Left lung (tissue), 10 donors: ENCODE measurements around the gene MAP3K14. TPM values are rescaled to one million over a fixed set of nuclear protein-coding genes. Genes with fewer than 3 reads are reported as not detected.

Experiments used
- ATAC-seq: fragments of 200-7000 bp; cut with Tn5 transposase; one replicate; pipeline ENCODE4 v1.9.1; 2020; ENCODE audit warnings: moderate library complexity
- DNase-seq, 4 donors: peaks; one replicate each; pipeline ENCODE4 v3.0.0-alpha.2; 2013 to 2020
- H3K27ac ChIP-seq, 2 donors: fragments of 200-600 bp; sonication (generic) in 1 of 2; one replicate each; pipeline versions ENCODE4 v1.5.0 to v1.8.0; 2020 to 2021
- H3K27me3 ChIP-seq, 2 donors: fragments of 200-600 bp; sonication (generic) in 1 of 2; one replicate each; pipeline versions ENCODE4 v1.5.0 to v1.8.0; 2020 to 2021
- H3K36me3 ChIP-seq, 2 donors: fragments of 200-600 bp; sonication (generic) in 1 of 2; one replicate each; pipeline versions ENCODE4 v1.5.0 to v1.8.0; 2020 to 2021
- H3K4me1 ChIP-seq, 2 donors: fragments of 200-600 bp; one replicate each; pipeline ENCODE4 v1.8.0; 2021
- H3K4me3 ChIP-seq, 2 donors: fragments of 200-600 bp; sonication (generic) in 1 of 2; one replicate each; pipeline versions ENCODE4 v1.5.0 to v1.8.0; 2020 to 2021; ENCODE audit warnings: mild to moderate bottlenecking in 1 of 2
- H3K9me3 ChIP-seq, 2 donors: fragments of 200-600 bp; sonication (generic) in 1 of 2; one replicate each; pipeline versions ENCODE4 v1.5.0 to v1.8.0; 2020 to 2021
- intact Hi-C, 2 donors: fragments of 100-400 bp; cut with DNase I; formaldehyde crosslinking; loops; one replicate each; pipeline versions ENCODE4 v1.11.2 to v1.14.2; 2022
- polyA plus RNA-seq, 6 donors: library from polyadenylated mRNA; unstranded; fragments of 120-200 nt; gene quantifications; one replicate each; pipeline ENCODE4 v1.2.1, GENCODE V29; 2013; ENCODE audit not compliant: insufficient read length in 6 of 6
- total RNA-seq, 2 donors: library from RNA; stranded (reverse); fragmentation: NEBNext Ultra II Directional; extraction: Animal tissue kit (Norgen Biotek cat#: 25700); gene quantifications; one replicate each; pipeline ENCODE4 v1.2.1, GENCODE V29; 2021
- TF ChIP-seq, protein P1 (sequence below), 2 donors: fragments of 200-600 bp; sonication (generic) in 1 of 2; IDR thresholded peaks; one replicate each; pipeline versions ENCODE4 v1.5.0 to v1.8.0; 2021; ENCODE audit warnings: antibody characterized with exemption in 2 of 2
- donor health status: DM: no; HTN: yes; CAD: no.
- donor health status: DM: no; HTN: no; CAD: no.

Gene MAP3K14
- total and polyA plus RNA-seq, 8 donors = 6.3 to 13.1 (median 7.7) TPM

DNA sequence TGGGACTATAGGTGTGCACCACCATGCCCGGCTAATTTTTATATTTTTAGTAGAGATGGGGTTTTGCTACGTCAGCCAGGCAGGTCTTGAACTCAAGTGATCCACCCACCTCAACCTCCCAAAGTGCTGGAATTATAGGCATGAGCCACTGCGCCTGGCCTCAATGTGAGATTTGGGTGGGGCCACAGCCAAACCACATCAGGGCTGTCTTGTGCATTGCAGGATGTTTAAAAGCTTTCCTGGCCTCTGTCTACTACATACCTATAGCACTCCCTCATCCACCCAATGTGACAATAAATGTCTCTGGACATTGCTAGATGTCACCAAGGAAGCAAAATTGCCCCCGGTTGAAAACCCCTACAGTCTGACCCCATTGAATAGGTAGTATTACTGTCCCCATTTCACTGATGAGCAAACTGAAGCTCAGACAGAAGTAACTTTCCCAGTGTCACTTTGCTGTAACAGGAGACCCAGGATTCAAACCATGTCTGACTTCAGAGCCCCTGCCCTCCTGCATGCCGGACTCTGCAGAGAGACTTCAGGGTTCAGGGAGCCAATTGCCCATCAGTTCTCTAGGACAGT lies 3.6 kb upstream of the MAP3K14 start:
- intact Hi-C loops = no loop called here
- H3K27ac ChIP-seq = peak overlapping the region; percentile 33 to 49

DNA sequence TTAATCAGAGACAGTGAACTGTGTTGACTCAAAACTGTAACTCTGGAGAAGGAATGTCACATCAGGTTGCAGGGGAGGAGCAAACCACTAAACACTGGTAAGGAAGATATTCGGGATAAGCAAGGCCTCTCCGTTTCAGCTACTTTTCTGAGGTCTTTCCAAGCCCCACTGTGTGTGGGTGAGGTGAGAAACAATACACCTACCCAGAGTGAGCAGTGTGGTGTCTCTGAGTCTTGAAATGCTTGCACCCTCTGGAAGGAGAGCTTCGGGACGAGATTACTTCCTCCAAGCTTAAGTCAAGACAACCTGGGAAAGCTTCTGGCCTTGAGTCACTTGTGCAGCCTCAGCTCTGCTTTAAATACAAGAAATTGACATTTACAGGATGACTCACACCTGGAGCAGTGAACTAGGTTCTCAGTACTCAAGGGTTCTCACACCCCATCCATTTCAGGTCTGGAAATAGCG lies 2.5 kb upstream of the MAP3K14 start:
- TF ChIP-seq, protein P1, sequence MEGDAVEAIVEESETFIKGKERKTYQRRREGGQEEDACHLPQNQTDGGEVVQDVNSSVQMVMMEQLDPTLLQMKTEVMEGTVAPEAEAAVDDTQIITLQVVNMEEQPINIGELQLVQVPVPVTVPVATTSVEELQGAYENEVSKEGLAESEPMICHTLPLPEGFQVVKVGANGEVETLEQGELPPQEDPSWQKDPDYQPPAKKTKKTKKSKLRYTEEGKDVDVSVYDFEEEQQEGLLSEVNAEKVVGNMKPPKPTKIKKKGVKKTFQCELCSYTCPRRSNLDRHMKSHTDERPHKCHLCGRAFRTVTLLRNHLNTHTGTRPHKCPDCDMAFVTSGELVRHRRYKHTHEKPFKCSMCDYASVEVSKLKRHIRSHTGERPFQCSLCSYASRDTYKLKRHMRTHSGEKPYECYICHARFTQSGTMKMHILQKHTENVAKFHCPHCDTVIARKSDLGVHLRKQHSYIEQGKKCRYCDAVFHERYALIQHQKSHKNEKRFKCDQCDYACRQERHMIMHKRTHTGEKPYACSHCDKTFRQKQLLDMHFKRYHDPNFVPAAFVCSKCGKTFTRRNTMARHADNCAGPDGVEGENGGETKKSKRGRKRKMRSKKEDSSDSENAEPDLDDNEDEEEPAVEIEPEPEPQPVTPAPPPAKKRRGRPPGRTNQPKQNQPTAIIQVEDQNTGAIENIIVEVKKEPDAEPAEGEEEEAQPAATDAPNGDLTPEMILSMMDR (IDR thresholded peaks at IDR 0.05) = no peak
- no peaks in the 10 kb centered on the region for H3K9me3 ChIP-seq
- no peaks in the 10 kb centered on the region for H3K27me3 ChIP-seq
- no peak for DNase-seq
- peak overlapping the region; percentile 20 to 50 for H3K27ac ChIP-seq
- no peak overlapping the region for H3K4me3 ChIP-seq
- peak; percentile 5 for ATAC-seq
- intact Hi-C loops = no loop called here
- no peaks in the 10 kb centered on the region for H3K36me3 ChIP-seq
- H3K4me1 ChIP-seq = peaks cover 15 to 60% of the 10 kb centered on the region in 2 donors

More for the DNA sequence above, 3.6 kb upstream of the MAP3K14 start:
- no peaks in the 10 kb centered on the region for H3K27me3 ChIP-seq
- DNase-seq (no peak), ATAC-seq (no peak)
- H3K4me1 ChIP-seq = peaks cover 12 to 49% of the 10 kb centered on the region in 2 donors
- no peak overlapping the region for H3K4me3 ChIP-seq
- TF ChIP-seq, protein P1 (IDR thresholded peaks at IDR 0.05) = no peak
- no peaks in the 10 kb centered on the region for H3K9me3 ChIP-seq
- H3K36me3 ChIP-seq = no peaks in the 10 kb centered on the region

DNA sequence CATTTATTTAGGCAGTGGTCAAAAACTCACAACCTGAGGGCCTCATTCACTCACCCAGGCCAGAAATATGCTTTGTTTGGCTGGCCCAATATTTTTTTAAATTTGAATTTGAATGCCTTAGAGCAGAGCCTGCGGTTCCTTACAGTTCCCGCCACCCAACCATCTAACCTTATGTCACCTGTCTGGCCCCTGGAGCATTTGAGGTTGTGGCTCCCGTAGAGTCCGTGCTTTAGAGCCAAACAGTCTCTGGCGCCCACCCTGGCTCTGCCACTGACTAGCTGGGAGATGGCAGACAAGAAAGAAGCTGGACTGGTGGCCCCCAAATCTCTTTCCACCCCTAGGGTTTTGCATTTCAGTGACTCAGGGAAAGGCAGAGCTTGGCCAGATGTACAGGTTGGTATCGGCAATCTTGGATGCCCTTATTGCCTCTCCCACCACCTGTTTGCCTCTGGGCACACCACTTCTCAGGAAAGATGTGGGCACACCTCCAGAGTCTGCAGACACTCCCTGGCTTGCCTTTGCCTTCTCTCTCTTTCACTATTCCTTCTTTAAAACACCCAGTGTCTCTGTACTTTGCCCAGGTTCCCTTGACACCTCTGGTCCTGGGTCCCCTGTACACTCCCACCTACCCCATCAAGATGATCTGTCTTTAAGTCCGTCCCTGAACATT lies 1.9 kb upstream of the MAP3K14 start:
- Histone ChIP-seq H3K4me3 (no peak overlapping the region), H3K27ac (peak overlapping the region; percentile 20 to 50), H3K4me1 (peaks cover 20 to 66% of the 10 kb centered on the region in 2 donors), H3K9me3 (no peaks in the 10 kb centered on the region), H3K36me3 (no peaks in the 10 kb centered on the region), H3K27me3 (no peaks in the 10 kb centered on the region)
- intact Hi-C loops = no loop called here
- TF ChIP-seq, protein P1 (IDR thresholded peaks at IDR 0.05) = no peak
- no peak for DNase-seq
- no peak for ATAC-seq

DNA sequence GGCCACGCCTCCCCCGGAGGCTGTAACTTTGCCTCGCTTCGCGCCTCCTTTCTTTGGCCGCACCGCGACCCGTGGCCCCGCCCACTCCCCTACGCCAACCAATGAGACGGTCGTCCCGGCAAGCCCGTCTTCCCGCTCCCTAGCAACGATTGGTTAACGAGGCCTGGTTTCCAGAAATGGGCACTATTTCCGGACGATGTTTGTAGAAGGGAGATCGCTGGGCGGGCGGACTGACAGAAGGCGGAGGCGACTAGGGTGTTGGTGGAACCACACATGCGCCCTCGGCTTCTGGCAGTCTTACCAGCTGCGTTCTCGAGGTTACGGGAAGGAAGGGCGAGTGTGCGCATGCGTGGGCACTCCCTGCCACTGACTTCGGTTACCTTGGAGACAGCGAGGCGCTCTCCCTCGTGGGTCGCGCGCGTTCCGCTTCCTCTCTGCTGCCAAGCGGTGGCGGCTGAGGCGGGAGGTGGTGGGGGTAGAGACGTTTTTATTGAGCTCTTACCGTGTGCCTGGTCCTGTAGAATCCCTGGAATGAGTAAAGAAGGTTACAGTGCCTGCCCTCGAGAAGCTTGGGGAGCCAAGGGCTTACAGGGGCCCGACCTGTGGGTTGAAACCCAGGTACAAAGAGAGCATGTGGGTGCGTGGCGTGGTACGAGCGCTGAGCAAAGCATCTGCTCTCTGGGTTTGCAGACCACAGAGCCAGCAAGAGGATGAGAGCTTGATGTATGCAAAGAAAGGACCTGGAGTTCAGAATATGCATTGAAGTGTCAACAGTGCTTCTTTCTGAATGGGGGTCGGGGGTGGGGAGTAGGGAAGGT lies 500 bp upstream of the MAP3K14 start:
- peak overlapping the region; percentile 77 to 80 for H3K4me3 ChIP-seq
- ATAC-seq = peak; percentile 89

More for the DNA sequence above, 500 bp upstream of the MAP3K14 start:
- intact Hi-C loops = no loop called here
- peaks cover 33 to 80% of the 10 kb centered on the region in 2 donors for H3K4me1 ChIP-seq
- TF ChIP-seq, protein P1 (IDR thresholded peaks at IDR 0.05) = no peak
- no peaks in the 10 kb centered on the region for H3K9me3 ChIP-seq
- peak overlapping the region; percentile 92 to 96 for H3K27ac ChIP-seq
- DNase-seq = peak; percentile 100
- no peaks in the 10 kb centered on the region for H3K36me3 ChIP-seq
- no peaks in the 10 kb centered on the region for H3K27me3 ChIP-seq
